ENCODE measurements around the gene CTDP1. TPM values are rescaled to one million over a fixed set of nuclear protein-coding genes. Genes with fewer than 3 reads are reported as not detected.

CTDP1 gene
- total RNA-seq, 1 experiment from 2014 or later = 22.5 TPM

- POLR2A ChIA-PET (ENCODE audit: low non-redundant PET) = no interaction called here
- Histone ChIP-seq H3K4me1 (ENCODE audit: insufficient read depth, low read length, poor library complexity, severe bottlenecking) (no peaks in the 10 kb centered on the region), H3K27ac (ENCODE audit: low read depth, low read length, poor library complexity, severe bottlenecking) (no peak overlapping the region), H3K9me3 (ENCODE audit: low read depth, low read length, poor library complexity, severe bottlenecking) (no peaks in the 10 kb centered on the region), H3K4me3 (ENCODE audit: low read depth, low read length, poor library complexity, severe bottlenecking) (no peak overlapping the region), H3K36me3 (ENCODE audit: insufficient read depth, low read length, poor library complexity, severe bottlenecking) (no peaks in the 10 kb centered on the region), H3K27me3 (replicated peaks; ENCODE audit: insufficient read depth, low read depth, low read length, poor library complexity) (no peaks in the 10 kb centered on the region)
- CTCF ChIA-PET = no interaction called here
- TF ChIP-seq, protein P1, sequence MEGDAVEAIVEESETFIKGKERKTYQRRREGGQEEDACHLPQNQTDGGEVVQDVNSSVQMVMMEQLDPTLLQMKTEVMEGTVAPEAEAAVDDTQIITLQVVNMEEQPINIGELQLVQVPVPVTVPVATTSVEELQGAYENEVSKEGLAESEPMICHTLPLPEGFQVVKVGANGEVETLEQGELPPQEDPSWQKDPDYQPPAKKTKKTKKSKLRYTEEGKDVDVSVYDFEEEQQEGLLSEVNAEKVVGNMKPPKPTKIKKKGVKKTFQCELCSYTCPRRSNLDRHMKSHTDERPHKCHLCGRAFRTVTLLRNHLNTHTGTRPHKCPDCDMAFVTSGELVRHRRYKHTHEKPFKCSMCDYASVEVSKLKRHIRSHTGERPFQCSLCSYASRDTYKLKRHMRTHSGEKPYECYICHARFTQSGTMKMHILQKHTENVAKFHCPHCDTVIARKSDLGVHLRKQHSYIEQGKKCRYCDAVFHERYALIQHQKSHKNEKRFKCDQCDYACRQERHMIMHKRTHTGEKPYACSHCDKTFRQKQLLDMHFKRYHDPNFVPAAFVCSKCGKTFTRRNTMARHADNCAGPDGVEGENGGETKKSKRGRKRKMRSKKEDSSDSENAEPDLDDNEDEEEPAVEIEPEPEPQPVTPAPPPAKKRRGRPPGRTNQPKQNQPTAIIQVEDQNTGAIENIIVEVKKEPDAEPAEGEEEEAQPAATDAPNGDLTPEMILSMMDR (conservative IDR thresholded peaks at IDR 0.05; ENCODE audit: low read depth, low read length) = no peak
- TF ChIP-seq EZH2 (IDR thresholded peaks at IDR 0.05; ENCODE audit: borderline replicate concordance, low read depth, low read length, poor library complexity, severe bottlenecking) = no peak
- no TSS peak for BruUV-seq (replicated peaks)
- intact Hi-C loops (cut with micrococcal nuclease; ENCODE audit: unreplicated experiment) = no loop called here
- no peak for DNase-seq (ENCODE audit: low spot score)
Measured at GRCh38 chr18:79687806-79688205, 8.2 kb downstream of the CTDP1 start.

- no peaks in the 10 kb centered on the region for H3K36me3 ChIP-seq (ENCODE audit: insufficient read depth, low read length, poor library complexity, severe bottlenecking)
- no peaks in the 10 kb centered on the region for H3K4me1 ChIP-seq (ENCODE audit: insufficient read depth, low read length, poor library complexity, severe bottlenecking)
- no peak for DNase-seq (ENCODE audit: low spot score)
- no TSS peak for BruUV-seq (replicated peaks)
- TF ChIP-seq, protein P1 (conservative IDR thresholded peaks at IDR 0.05; ENCODE audit: low read depth, low read length) = no peak
- TF ChIP-seq EZH2 (IDR thresholded peaks at IDR 0.05; ENCODE audit: borderline replicate concordance, low read depth, low read length, poor library complexity, severe bottlenecking) = no peak
- no peaks in the 10 kb centered on the region for H3K9me3 ChIP-seq (ENCODE audit: low read depth, low read length, poor library complexity, severe bottlenecking)
- ChIA-PET POLR2A (ENCODE audit: low non-redundant PET) (no interaction called here), CTCF (no interaction called here)
- intact Hi-C loops (cut with micrococcal nuclease; ENCODE audit: unreplicated experiment) = no loop called here
- H3K27ac ChIP-seq (ENCODE audit: low read depth, low read length, poor library complexity, severe bottlenecking) = no peak overlapping the region
- no peaks in the 10 kb centered on the region for H3K27me3 ChIP-seq (replicated peaks; ENCODE audit: insufficient read depth, low read depth, low read length, poor library complexity)
- no peak overlapping the region for H3K4me3 ChIP-seq (ENCODE audit: low read depth, low read length, poor library complexity, severe bottlenecking)
Measured at GRCh38 chr18:79690071-79690470, 10.5 kb downstream of the CTDP1 start.

DNA sequence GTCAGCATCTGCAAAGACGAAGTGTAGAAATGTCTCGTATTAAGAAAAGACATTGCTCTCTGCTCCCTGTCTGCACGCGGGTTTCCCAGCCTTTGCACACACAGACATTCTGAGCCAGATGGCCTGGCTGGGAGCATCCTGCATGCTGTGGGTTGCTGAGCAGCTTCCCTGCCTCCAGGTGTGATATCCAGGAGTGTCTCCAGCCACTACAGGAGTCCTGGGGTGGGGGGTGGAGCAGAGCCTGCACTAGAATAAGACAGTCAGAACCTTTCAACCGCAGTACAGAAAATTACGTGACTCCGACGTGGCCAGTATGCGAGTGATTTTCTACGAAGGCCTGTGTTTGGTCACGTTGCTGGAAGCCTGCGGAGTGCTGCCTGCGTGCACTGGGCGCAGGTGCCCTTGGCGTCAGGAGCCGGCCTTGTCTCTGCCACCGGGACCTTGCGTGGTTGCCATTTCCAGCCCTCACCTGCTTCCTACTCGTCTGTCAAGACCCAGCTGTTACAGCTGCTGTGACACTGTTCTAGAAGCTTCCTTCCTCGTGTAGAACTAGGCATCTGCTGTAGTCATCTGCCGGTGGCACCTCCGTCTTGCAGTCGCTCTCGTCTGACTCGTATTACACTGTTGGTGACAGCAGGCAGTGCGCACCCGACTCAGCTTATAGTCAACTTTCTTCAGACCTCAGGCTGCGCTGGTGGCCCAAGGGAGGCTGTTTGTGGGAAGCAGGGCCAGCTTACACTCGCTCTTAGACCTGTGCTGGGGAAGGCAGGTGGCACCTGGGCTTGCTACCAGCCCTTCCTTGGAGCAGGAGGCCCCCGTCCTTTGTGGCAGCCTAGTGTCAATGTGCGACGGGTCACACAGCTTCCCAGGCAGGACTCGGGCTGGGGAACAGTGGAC, 11.2 kb downstream of the CTDP1 start:
- Histone ChIP-seq H3K4me3 (ENCODE audit: low read depth, low read length, poor library complexity, severe bottlenecking) (no peak overlapping the region), H3K36me3 (ENCODE audit: insufficient read depth, low read length, poor library complexity, severe bottlenecking) (no peaks in the 10 kb centered on the region), H3K4me1 (ENCODE audit: insufficient read depth, low read length, poor library complexity, severe bottlenecking) (no peaks in the 10 kb centered on the region), H3K9me3 (ENCODE audit: low read depth, low read length, poor library complexity, severe bottlenecking) (no peaks in the 10 kb centered on the region), H3K27ac (ENCODE audit: low read depth, low read length, poor library complexity, severe bottlenecking) (no peak overlapping the region), H3K27me3 (replicated peaks; ENCODE audit: insufficient read depth, low read depth, low read length, poor library complexity) (no peaks in the 10 kb centered on the region)
- intact Hi-C loops (cut with micrococcal nuclease; ENCODE audit: unreplicated experiment) = no loop called here
- ChIA-PET POLR2A (ENCODE audit: low non-redundant PET) (no interaction called here), CTCF (no interaction called here)
- no TSS peak for BruUV-seq (replicated peaks)
- TF ChIP-seq EZH2 (IDR thresholded peaks at IDR 0.05; ENCODE audit: borderline replicate concordance, low read depth, low read length, poor library complexity, severe bottlenecking) = no peak
- TF ChIP-seq, protein P1 (conservative IDR thresholded peaks at IDR 0.05; ENCODE audit: low read depth, low read length) = no peak
- DNase-seq (ENCODE audit: low spot score) = no peak

Data from A673 (cell line).